ENCODE results near the gene TIAL1. TPM values are rescaled to one million over a fixed set of nuclear protein-coding genes. Genes with fewer than 3 reads are reported as not detected.

Gene TIAL1
- total and polyA plus RNA-seq, 4 donors = 19.7 to 28.7 (median 23.4) TPM

- 95% methylated on average over 6 of the region's 6 CpGs for WGBS
- Histone ChIP-seq H3K27me3 (ENCODE audit: control insufficient read depth in 4 of 4, insufficient read depth in 4 of 4, low read length in 3 of 4) (no peaks in the 10 kb centered on the region), H3K4me3 (ENCODE audit: low read depth in 1 of 3, low read length in 3 of 3) (no peak overlapping the region), H3K36me3 (ENCODE audit: control insufficient read depth in 4 of 4, insufficient read depth in 3 of 4, low read depth in 1 of 4, low read length in 3 of 4) (no peaks in the 10 kb centered on the region), H3K9me3 (ENCODE audit: control insufficient read depth in 4 of 4, low read length in 3 of 4) (no peaks in the 10 kb centered on the region), H3K4me1 (ENCODE audit: control insufficient read depth in 4 of 4, insufficient read depth in 4 of 4, low read length in 3 of 4) (no peaks in the 10 kb centered on the region), H3K9ac (ENCODE audit: low read depth in 1 of 2, low read length in 2 of 2) (no peak overlapping the region), H3K27ac (ENCODE audit: low read depth in 1 of 2, low read length in 2 of 2) (no peak overlapping the region)
- no peak for DNase-seq (ENCODE audit: low spot score)
- no peak for TF ChIP-seq CTCF (IDR thresholded peaks at IDR 0.05; ENCODE audit: low read depth, low read length, missing input control)
- TF ChIP-seq FOXA2 (IDR thresholded peaks at IDR 0.05) = no peak
- no peak for TF ChIP-seq HNF4G (IDR thresholded peaks at IDR 0.05)
Observed at GRCh38 chr10:119555178-119555784, 41.5 kb downstream of the TIAL1 start.

- Histone ChIP-seq H3K9me3 (ENCODE audit: control insufficient read depth in 4 of 4, low read length in 3 of 4) (no peaks in the 10 kb centered on the region), H3K27ac (ENCODE audit: low read depth in 1 of 2, low read length in 2 of 2) (no peak overlapping the region), H3K4me3 (ENCODE audit: low read depth in 1 of 3, low read length in 3 of 3) (no peak overlapping the region), H3K36me3 (ENCODE audit: control insufficient read depth in 4 of 4, insufficient read depth in 3 of 4, low read depth in 1 of 4, low read length in 3 of 4) (no peaks in the 10 kb centered on the region), H3K4me1 (ENCODE audit: control insufficient read depth in 4 of 4, insufficient read depth in 4 of 4, low read length in 3 of 4) (no peaks in the 10 kb centered on the region), H3K9ac (ENCODE audit: low read depth in 1 of 2, low read length in 2 of 2) (no peak overlapping the region), H3K27me3 (ENCODE audit: control insufficient read depth in 4 of 4, insufficient read depth in 4 of 4, low read length in 3 of 4) (peaks cover 0 to 2% (median 0%) of the 10 kb centered on the region in 4 donors)
- 84% methylated on average over 4 of the region's 4 CpGs for WGBS
- no peak for TF ChIP-seq SP1 (IDR thresholded peaks at IDR 0.05)
- TF ChIP-seq CTCF (IDR thresholded peaks at IDR 0.05; ENCODE audit: low read depth, low read length, missing input control) = no peak
- TF ChIP-seq GABPA (IDR thresholded peaks at IDR 0.05 in 1 of 2, conservative IDR thresholded peaks at IDR 0.05 in 1 of 2) = no peak
- TF ChIP-seq RXRA (IDR thresholded peaks at IDR 0.05) = no peak
- TF ChIP-seq JUND (IDR thresholded peaks at IDR 0.05) = no peak
- no peak for TF ChIP-seq HNF4A (conservative IDR thresholded peaks at IDR 0.05)
- no peak for TF ChIP-seq FOXA1 (IDR thresholded peaks at IDR 0.05)
- TF ChIP-seq REST (IDR thresholded peaks at IDR 0.05) = no peak
- no peak for TF ChIP-seq HNF4G (IDR thresholded peaks at IDR 0.05)
- no peak for TF ChIP-seq FOXA2 (IDR thresholded peaks at IDR 0.05)
- TF ChIP-seq, protein P1, sequence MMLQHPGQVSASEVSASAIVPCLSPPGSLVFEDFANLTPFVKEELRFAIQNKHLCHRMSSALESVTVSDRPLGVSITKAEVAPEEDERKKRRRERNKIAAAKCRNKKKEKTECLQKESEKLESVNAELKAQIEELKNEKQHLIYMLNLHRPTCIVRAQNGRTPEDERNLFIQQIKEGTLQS (IDR thresholded peaks at IDR 0.05) = no peak
- TF ChIP-seq, protein P2, sequence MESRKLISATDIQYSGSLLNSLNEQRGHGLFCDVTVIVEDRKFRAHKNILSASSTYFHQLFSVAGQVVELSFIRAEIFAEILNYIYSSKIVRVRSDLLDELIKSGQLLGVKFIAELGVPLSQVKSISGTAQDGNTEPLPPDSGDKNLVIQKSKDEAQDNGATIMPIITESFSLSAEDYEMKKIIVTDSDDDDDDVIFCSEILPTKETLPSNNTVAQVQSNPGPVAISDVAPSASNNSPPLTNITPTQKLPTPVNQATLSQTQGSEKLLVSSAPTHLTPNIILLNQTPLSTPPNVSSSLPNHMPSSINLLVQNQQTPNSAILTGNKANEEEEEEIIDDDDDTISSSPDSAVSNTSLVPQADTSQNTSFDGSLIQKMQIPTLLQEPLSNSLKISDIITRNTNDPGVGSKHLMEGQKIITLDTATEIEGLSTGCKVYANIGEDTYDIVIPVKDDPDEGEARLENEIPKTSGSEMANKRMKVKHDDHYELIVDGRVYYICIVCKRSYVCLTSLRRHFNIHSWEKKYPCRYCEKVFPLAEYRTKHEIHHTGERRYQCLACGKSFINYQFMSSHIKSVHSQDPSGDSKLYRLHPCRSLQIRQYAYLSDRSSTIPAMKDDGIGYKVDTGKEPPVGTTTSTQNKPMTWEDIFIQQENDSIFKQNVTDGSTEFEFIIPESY (IDR thresholded peaks at IDR 0.05) = no peak
- no peak for TF ChIP-seq TAF1 (conservative IDR thresholded peaks at IDR 0.05)
- TF ChIP-seq YY1 (IDR thresholded peaks at IDR 0.05) = no peak
- TF ChIP-seq MAX (IDR thresholded peaks at IDR 0.05) = no peak
- TF ChIP-seq NR2F2 (IDR thresholded peaks at IDR 0.05) = no peak
- DNase-seq (ENCODE audit: low spot score) = no peak
Observed at GRCh38 chr10:119550827-119551226, 45.9 kb downstream of the TIAL1 start.
